ENCODE measurements around the gene BMP8A. TPM values are rescaled to one million over a fixed set of nuclear protein-coding genes. Genes with fewer than 3 reads are reported as not detected.

BMP8A gene
- total RNA-seq, 1 experiment from 2014 or later = 0.54 TPM

- TF ChIP-seq TCF7L2 (IDR thresholded peaks at IDR 0.05; ENCODE audit: low read depth, low read length) (no peak), SIN3A (IDR thresholded peaks at IDR 0.05; ENCODE audit: borderline replicate concordance, insufficient read depth, low read depth, low read length) (no peak), POLR2AphosphoS5 (IDR thresholded peaks at IDR 0.05; ENCODE audit: low read depth, low read length) (no peak), CTCF (IDR thresholded peaks at IDR 0.05) (no peak)
- TF ChIP-seq, protein P1, sequence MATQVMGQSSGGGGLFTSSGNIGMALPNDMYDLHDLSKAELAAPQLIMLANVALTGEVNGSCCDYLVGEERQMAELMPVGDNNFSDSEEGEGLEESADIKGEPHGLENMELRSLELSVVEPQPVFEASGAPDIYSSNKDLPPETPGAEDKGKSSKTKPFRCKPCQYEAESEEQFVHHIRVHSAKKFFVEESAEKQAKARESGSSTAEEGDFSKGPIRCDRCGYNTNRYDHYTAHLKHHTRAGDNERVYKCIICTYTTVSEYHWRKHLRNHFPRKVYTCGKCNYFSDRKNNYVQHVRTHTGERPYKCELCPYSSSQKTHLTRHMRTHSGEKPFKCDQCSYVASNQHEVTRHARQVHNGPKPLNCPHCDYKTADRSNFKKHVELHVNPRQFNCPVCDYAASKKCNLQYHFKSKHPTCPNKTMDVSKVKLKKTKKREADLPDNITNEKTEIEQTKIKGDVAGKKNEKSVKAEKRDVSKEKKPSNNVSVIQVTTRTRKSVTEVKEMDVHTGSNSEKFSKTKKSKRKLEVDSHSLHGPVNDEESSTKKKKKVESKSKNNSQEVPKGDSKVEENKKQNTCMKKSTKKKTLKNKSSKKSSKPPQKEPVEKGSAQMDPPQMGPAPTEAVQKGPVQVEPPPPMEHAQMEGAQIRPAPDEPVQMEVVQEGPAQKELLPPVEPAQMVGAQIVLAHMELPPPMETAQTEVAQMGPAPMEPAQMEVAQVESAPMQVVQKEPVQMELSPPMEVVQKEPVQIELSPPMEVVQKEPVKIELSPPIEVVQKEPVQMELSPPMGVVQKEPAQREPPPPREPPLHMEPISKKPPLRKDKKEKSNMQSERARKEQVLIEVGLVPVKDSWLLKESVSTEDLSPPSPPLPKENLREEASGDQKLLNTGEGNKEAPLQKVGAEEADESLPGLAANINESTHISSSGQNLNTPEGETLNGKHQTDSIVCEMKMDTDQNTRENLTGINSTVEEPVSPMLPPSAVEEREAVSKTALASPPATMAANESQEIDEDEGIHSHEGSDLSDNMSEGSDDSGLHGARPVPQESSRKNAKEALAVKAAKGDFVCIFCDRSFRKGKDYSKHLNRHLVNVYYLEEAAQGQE (IDR thresholded peaks at IDR 0.05; ENCODE audit: insufficient read depth in 1 of 2, low read depth in 2 of 2, low read length in 1 of 2) = no peak
- no peaks in the 10 kb centered on the region for H3K27me3 ChIP-seq (ENCODE audit: control insufficient read depth, insufficient read depth, low read length)
- DNase-seq (ENCODE audit: low read depth, low spot score) (no peak), ATAC-seq (no peak)
- in situ Hi-C loops (cut with HindIII; ENCODE audit: low pct_unique_long_range_greater_than_20kb, low sequenced_read_pairs) (no loop called here), intact Hi-C loops (cut with micrococcal nuclease; ENCODE audit: unreplicated experiment) (no loop called here)
- H3K9me3 ChIP-seq (ENCODE audit: control insufficient read depth, insufficient read depth, low read depth, low read length) = no peaks in the 10 kb centered on the region
- no peak overlapping the region for H3K27ac ChIP-seq (ENCODE audit: low read length)
- CTCF ChIA-PET = interaction anchor here (0.7 kb wide), 1 partner anchor 54 kb away, joined by 4 read pairs; no protein-coding TSS in a partner anchor
- POLR2A ChIA-PET = interaction anchor here (0.7 kb wide), 1 partner anchor 12 kb away, joined by 4 read pairs; no protein-coding TSS in a partner anchor
- no TSS peak for BruUV-seq (replicated peaks)
- no peaks in the 10 kb centered on the region; the same call in 1 of the 2 replicates for H3K36me3 ChIP-seq (ENCODE audit: control insufficient read depth, insufficient read depth, low read length)
- no peak overlapping the region for H3K4me3 ChIP-seq (ENCODE audit: low read depth in 2 of 2, low read length in 2 of 2)
- H3K4me1 ChIP-seq (ENCODE audit: control insufficient read depth, insufficient read depth, low read length) = no peaks in the 10 kb centered on the region
These were observed 51.5 kb downstream of the BMP8A start for GRCh38 chr1:39542924-39543323.

DNA sequence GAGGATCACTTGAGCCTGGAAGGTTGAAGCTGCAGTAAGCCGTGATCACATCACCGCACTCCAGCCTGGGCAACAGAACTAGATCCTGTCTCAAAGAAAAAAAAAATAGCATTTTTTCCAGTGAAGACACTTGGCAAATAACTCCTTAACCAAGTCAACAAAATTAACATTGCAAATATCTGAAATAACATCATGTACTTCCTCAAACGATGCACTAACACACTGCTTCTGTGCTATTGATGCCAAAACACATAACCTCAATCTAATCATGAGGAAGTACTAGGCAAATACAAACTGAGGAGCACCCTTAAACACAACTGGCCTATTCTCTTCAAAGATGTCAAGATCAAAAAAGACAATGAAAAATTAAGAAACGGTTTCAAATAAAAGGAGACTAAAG is 52.9 kb downstream of the BMP8A start:
- ChIA-PET CTCF (no interaction called here), POLR2A (interaction anchor here (0.7 kb wide), 1 partner anchor 194 kb away, joined by 5 read pairs; the partner anchor contains the start of gene PPIE)
- ATAC-seq (no peak), DNase-seq (ENCODE audit: low read depth, low spot score) (no peak)
- H3K9me3 ChIP-seq (ENCODE audit: control insufficient read depth, insufficient read depth, low read depth, low read length) = no peaks in the 10 kb centered on the region
- in situ Hi-C loops (cut with HindIII; ENCODE audit: low pct_unique_long_range_greater_than_20kb, low sequenced_read_pairs) (no loop called here), intact Hi-C loops (cut with micrococcal nuclease; ENCODE audit: unreplicated experiment) (no loop called here)
- no TSS peak for BruUV-seq (replicated peaks)
- TF ChIP-seq CTCF (IDR thresholded peaks at IDR 0.05) (no peak), POLR2AphosphoS5 (IDR thresholded peaks at IDR 0.05; ENCODE audit: low read depth, low read length) (no peak), TCF7L2 (IDR thresholded peaks at IDR 0.05; ENCODE audit: low read depth, low read length) (no peak), SIN3A (IDR thresholded peaks at IDR 0.05; ENCODE audit: borderline replicate concordance, insufficient read depth, low read depth, low read length) (no peak)
- TF ChIP-seq, protein P1 (IDR thresholded peaks at IDR 0.05; ENCODE audit: insufficient read depth in 1 of 2, low read depth in 2 of 2, low read length in 1 of 2) = no peak
- no peak overlapping the region for H3K27ac ChIP-seq (ENCODE audit: low read length)
- H3K36me3 ChIP-seq (ENCODE audit: control insufficient read depth, insufficient read depth, low read length) = no peaks in the 10 kb centered on the region; the same call in 1 of the 2 replicates
- H3K4me1 ChIP-seq (ENCODE audit: control insufficient read depth, insufficient read depth, low read length) = no peaks in the 10 kb centered on the region
- H3K27me3 ChIP-seq (ENCODE audit: control insufficient read depth, insufficient read depth, low read length) = no peaks in the 10 kb centered on the region
- no peak overlapping the region for H3K4me3 ChIP-seq (ENCODE audit: low read depth in 2 of 2, low read length in 2 of 2)

Data from Panc1 (cell line).